ENCODE measurements around the gene BBOX1.

The BBOX1 gene

DNA sequence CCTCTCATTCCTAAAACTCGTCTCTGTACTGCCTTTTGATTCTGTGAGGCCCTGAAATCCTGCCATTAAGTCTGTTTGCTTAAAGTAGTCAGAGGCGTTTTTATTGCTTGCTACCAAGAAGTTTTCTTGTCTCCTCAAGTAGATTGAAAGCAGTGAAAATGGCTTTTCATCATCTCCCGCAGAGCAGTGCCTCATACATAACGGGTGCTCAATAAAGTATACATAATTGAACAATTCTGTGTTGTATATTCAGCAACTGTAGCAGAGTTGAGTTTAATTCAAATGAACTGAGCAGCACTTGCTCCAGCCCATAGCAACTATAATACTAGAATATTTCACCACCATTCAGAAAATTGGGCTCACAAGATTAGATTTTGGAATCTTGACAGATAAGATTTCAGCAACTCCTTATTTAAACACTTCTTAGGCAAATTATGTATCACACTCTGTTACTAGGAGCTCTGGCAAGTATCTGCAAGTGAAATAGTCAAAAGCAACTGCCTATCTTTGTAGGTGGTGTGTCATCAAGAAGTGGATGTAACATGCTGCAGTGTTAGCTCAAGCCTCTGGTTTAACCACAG, 26.7 kb upstream of the BBOX1 start:
- DNase-seq (ENCODE audit: low read depth), result peak; percentile 68
- H3K4me3 ChIP-seq (ENCODE audit: low read length), result no peak overlapping the region
- TF ChIP-seq, protein P1, sequence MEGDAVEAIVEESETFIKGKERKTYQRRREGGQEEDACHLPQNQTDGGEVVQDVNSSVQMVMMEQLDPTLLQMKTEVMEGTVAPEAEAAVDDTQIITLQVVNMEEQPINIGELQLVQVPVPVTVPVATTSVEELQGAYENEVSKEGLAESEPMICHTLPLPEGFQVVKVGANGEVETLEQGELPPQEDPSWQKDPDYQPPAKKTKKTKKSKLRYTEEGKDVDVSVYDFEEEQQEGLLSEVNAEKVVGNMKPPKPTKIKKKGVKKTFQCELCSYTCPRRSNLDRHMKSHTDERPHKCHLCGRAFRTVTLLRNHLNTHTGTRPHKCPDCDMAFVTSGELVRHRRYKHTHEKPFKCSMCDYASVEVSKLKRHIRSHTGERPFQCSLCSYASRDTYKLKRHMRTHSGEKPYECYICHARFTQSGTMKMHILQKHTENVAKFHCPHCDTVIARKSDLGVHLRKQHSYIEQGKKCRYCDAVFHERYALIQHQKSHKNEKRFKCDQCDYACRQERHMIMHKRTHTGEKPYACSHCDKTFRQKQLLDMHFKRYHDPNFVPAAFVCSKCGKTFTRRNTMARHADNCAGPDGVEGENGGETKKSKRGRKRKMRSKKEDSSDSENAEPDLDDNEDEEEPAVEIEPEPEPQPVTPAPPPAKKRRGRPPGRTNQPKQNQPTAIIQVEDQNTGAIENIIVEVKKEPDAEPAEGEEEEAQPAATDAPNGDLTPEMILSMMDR (conservative IDR thresholded peaks at IDR 0.05; ENCODE audit: low read length), result no peak

DNA sequence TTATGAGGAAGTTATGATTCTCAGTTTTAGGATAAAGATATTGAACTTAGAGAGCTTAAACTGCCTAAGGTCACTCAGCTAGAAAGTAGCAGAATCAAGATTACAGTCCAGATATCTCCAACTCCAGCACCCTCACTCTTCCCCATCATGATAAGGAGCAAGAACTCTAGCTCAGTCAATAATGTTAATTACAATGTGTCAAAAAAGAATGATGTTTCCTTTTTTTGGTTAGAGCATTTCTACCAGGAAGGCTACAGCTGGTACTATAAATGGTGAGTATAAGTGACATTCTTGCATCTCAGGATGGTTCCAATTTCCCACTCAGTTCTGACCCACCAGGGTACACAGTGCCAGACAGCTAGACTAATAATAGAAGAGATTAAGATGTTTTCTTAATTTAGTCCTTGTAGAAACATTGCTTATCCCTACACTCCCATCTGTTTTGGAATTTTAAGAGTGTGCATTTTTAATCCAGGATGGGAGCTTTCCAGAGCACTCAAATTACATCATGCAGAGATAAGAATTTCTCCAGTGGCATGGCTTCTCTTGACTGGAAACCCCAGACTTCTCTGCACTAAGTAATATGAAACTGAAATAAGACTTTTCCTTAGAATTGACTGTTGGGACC, 21.6 kb upstream of the BBOX1 start:
- TF ChIP-seq, protein P1 (conservative IDR thresholded peaks at IDR 0.05; ENCODE audit: low read length), result no peak
- no peak for DNase-seq (ENCODE audit: low read depth)
- no peak overlapping the region for H3K4me3 ChIP-seq (ENCODE audit: low read length)

DNA sequence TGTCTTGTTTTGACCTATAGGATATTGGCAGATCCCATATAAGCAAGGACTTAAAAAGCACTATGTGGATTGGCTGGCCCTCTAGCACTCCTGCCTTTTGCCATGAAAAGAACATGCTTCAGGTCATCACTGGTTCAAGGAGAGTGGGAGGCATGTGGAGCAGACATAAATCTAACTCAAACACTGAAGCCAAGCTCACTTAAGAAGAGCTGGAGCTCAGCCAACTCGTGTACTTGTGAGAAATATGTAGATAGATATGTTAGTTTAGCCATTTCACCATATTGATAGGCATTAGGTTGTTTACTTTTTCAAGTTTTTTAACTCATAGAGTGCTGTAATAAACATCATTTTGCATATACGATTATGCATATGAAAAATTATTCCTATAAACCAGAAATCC, 19.9 kb upstream of the BBOX1 start:
- no peak for DNase-seq (ENCODE audit: low read depth)
- TF ChIP-seq, protein P1 (conservative IDR thresholded peaks at IDR 0.05; ENCODE audit: low read length), result no peak
- no peak overlapping the region for H3K4me3 ChIP-seq (ENCODE audit: low read length)

DNA sequence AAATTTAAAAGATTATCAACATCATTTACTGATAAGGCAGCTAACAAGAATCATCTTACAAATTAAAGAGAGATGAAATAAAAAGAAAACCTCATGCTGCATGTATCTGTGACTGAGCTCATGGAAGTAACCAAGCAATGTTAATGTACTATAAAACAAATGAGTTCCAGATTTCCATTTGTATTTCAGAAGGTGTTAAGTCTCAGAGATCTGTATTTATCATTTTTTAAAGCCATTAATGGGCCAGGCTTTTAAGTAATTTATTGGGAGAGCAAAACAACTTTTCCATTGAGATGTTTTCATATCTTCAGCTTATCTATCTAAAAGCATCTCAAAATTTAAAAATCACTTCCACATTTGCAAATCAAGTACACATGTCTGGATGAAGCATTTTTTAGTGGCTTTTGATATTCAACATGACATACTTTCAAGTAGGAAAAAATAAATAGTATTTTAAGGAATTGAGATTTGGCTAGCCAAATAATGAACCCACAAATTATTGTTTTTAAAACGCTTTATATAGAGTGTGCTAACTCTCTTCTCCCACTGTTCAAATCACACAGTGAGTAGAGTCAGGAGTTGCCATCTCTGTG, 17.9 kb upstream of the BBOX1 start:
- no peak overlapping the region for H3K4me3 ChIP-seq (ENCODE audit: low read length)
- TF ChIP-seq, protein P1 (conservative IDR thresholded peaks at IDR 0.05; ENCODE audit: low read length), result no peak
- DNase-seq (ENCODE audit: low read depth), result no peak

DNA sequence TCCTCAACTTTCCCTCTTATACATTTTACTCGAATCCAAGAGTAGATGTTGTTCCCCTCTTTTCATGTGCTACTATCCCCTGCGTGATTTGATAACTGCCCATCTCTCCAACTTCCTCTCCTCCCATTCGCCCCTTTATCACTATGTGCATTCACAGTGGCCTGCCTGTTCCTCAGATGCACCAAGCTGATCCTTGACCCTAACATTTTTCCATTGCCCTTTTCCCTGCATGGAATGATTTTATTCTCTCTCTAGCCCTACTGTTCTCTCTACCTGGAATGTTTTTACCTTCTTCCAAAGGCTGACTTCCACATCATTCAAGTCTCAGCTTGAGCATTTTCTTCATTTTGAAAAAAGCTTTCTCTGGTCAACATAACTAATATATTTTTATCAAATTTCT, 15.8 kb upstream of the BBOX1 start:
- no peak for DNase-seq (ENCODE audit: low read depth)
- no peak overlapping the region for H3K4me3 ChIP-seq (ENCODE audit: low read length)
- TF ChIP-seq, protein P1 (conservative IDR thresholded peaks at IDR 0.05; ENCODE audit: low read length), result no peak

DNA sequence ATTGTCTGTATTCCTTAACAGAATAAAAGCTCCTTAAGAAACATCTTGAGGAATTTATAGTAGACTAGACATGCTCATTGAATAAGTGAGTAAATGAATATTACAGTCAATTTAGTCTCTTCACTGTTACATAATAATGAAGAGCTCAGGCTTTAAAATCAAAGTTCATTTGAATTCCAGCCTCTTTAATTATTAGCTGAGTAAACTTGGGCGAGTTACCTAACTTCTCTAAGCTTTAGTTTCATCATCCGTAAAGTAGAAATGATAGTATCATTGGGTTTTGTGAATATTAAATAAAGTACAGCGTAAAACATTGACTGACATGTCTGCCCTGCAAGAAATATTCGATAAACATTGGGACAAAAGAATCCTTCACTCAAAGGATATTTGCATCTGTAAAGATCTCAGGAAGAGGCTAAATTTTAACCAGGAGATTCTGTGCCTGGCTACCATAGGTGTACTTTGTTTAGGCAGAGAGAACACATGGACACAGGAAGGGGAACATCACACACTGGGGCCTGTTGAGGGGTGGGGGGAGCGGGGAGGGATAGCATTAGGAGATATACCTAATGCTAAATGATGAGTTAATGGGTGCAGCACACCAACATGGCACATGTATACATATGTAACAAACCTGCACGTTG, 15.2 kb upstream of the BBOX1 start:
- no peak for DNase-seq (ENCODE audit: low read depth)
- TF ChIP-seq, protein P1 (conservative IDR thresholded peaks at IDR 0.05; ENCODE audit: low read length), result no peak
- no peak overlapping the region for H3K4me3 ChIP-seq (ENCODE audit: low read length)
